ENCODE measurements around the gene CEP20.

DNA sequence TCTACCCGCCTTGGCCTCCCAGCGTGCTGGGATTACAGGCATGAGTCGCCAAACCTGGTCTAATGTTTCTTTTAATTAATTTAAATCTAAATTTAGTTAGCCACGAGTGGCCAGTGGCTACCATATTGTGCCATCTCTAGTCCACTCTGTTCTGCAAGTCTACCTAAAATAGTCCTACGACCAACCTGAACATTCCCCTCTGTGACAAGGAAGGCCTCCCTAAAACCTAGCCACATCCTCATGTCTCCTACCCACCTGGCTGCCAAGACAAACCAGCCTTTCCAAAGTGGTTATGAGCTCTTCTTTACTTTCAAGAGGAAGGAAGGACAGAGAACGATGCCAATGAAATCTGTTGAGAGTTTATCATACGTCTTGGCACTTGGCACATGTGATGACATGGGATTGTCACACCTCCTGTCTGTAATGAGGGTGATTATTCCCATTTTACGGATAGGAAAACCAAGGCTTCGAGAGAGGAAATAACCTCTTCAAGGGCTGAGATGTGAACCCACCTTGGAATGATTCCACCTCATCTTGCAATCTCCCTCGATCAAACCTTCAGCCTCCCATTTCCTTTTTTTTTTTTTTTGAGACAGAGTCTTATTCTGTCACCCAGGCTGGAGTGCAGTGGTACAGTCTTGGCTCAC is 51.3 kb downstream of the CEP20 start:
- TF ChIP-seq EZH2 (IDR thresholded peaks at IDR 0.05; ENCODE audit: low read length, unreplicated experiment): no peak
- TF ChIP-seq, protein P1, sequence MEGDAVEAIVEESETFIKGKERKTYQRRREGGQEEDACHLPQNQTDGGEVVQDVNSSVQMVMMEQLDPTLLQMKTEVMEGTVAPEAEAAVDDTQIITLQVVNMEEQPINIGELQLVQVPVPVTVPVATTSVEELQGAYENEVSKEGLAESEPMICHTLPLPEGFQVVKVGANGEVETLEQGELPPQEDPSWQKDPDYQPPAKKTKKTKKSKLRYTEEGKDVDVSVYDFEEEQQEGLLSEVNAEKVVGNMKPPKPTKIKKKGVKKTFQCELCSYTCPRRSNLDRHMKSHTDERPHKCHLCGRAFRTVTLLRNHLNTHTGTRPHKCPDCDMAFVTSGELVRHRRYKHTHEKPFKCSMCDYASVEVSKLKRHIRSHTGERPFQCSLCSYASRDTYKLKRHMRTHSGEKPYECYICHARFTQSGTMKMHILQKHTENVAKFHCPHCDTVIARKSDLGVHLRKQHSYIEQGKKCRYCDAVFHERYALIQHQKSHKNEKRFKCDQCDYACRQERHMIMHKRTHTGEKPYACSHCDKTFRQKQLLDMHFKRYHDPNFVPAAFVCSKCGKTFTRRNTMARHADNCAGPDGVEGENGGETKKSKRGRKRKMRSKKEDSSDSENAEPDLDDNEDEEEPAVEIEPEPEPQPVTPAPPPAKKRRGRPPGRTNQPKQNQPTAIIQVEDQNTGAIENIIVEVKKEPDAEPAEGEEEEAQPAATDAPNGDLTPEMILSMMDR (conservative IDR thresholded peaks at IDR 0.05; ENCODE audit: low read depth, low read length): no peak
